Heart left ventricle (tissue), 13 donors: ENCODE measurements around the gene EPS8L1.
"Not testable (repeated sequence)": the region's sequence is repeated elsewhere in the genome, so short reads cannot be mapped to it uniquely, and the experiment has no call there.

ENCODE experiments used
- POLR2A ChIP-seq, 2 donors: fragments of 450-650 bp; IDR thresholded peaks; one replicate each; pipeline ENCODE4 v1.6.1; 2017; ENCODE audit warnings: antibody characterized with exemption in 2 of 2, mild to moderate bottlenecking in 2 of 2, moderate library complexity in 2 of 2
- TF ChIP-seq, protein P1 (sequence below), 12 donors: fragments of 200-600 bp; sonication (generic) in 4 of 12; IDR thresholded peaks; one replicate each; pipeline versions ENCODE4 v1.5.0 to v1.8.0; 2018 to 2022; ENCODE audit warnings: antibody characterized with exemption in 12 of 12, mild to moderate bottlenecking in 5 of 12
- donor health status: ischemic (EF 13 %, LVEDD 7.1; RV severe dilation, severe dysfunction).
- donor health status: DM: no; HTN: yes; CAD: no.
- donor health status: DM: no; HTN: no; CAD: no.
- donor health status: ischemic (EF 25% LVEDD 6.9; RV normal size, moderate dysfunction).
- donor health status: ischemic (EF 25% LVEDD 5.7; RV mildly dilated, moderate dysfunction).
- donor health status: ischemic (EF 35%, LVEDD 5.7; RV mildly dilated, moderate dysfunction).
- donor health status: nonischemic (EF 11% LVEDD 7.7; RV severe dilation, severe dysfunction).
- donor health status: DM: yes; HTN: yes; CAD: no.
- donor health status: PGD.
- donor health status: ischemic (EF 29% LVEDD 5.4; RV normal size, mild dysfunction).
- donor health status: nonischemic (EF 23%, LVEDD 6.1; RV moderate dilation, normal function).

DNA sequence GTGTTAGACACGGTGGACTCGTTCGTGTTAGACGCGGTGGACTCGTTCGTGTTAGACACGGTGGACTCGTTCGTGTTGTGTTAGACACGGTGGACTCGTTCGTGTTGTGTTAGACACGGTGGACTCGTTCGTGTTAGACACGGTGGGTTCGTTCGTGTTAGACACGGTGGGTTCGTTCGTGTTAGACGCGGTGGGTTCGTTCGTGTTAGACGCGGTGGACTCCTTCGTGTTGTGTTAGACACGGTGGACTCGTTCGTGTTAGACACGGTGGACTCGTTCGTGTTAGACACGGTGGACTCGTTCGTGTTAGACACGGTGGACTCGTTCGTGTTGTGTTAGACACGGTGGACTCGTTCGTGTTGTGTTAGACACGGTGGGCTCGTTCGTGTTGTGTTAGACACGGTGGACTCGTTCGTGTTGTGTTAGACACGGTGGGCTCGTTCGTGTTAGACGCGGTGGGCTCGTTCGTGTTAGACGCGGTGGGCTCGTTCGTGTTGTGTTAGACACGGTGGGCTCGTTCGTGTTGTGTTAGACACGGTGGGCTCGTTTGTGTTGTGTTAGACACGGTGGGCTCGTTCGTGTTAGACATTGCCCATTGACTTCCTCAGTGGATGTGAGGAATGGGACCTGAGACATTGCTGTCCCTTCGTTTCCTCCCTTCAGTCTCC lies 42.6 kb upstream of the EPS8L1 start:
- TF ChIP-seq, protein P1, sequence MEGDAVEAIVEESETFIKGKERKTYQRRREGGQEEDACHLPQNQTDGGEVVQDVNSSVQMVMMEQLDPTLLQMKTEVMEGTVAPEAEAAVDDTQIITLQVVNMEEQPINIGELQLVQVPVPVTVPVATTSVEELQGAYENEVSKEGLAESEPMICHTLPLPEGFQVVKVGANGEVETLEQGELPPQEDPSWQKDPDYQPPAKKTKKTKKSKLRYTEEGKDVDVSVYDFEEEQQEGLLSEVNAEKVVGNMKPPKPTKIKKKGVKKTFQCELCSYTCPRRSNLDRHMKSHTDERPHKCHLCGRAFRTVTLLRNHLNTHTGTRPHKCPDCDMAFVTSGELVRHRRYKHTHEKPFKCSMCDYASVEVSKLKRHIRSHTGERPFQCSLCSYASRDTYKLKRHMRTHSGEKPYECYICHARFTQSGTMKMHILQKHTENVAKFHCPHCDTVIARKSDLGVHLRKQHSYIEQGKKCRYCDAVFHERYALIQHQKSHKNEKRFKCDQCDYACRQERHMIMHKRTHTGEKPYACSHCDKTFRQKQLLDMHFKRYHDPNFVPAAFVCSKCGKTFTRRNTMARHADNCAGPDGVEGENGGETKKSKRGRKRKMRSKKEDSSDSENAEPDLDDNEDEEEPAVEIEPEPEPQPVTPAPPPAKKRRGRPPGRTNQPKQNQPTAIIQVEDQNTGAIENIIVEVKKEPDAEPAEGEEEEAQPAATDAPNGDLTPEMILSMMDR (IDR thresholded peaks at IDR 0.05), result not testable (repeated sequence)
- TF ChIP-seq POLR2A (IDR thresholded peaks at IDR 0.05), result not testable (repeated sequence)
